Gastroesophageal sphincter (tissue), 3 donors: ENCODE data around the gene A1BG.

Source experiments
- CTCF ChIP-seq, 4 experiments: fragments of 200-600 bp in 2 of 4; fragments of 450-650 bp in 2 of 4; sonication (generic) in 1 of 4; IDR thresholded peaks; one replicate each; pipeline ENCODE4 v1.5.1; 2017 to 2019; ENCODE audit warnings: antibody characterized with exemption in 4 of 4, mild to moderate bottlenecking in 2 of 4, moderate library complexity in 2 of 4
- EP300 ChIP-seq: sonication (generic); formaldehyde crosslinking; IDR thresholded peaks from one replicate; pipeline ENCODE4 v1.6.1; 2017; ENCODE audit warnings: antibody characterized with exemption, mild to moderate bottlenecking
- POLR2AphosphoS5 ChIP-seq: sonication (generic); formaldehyde crosslinking; IDR thresholded peaks from one replicate; pipeline ENCODE4 v1.6.1; 2017; ENCODE audit warnings: antibody characterized with exemption

DNA sequence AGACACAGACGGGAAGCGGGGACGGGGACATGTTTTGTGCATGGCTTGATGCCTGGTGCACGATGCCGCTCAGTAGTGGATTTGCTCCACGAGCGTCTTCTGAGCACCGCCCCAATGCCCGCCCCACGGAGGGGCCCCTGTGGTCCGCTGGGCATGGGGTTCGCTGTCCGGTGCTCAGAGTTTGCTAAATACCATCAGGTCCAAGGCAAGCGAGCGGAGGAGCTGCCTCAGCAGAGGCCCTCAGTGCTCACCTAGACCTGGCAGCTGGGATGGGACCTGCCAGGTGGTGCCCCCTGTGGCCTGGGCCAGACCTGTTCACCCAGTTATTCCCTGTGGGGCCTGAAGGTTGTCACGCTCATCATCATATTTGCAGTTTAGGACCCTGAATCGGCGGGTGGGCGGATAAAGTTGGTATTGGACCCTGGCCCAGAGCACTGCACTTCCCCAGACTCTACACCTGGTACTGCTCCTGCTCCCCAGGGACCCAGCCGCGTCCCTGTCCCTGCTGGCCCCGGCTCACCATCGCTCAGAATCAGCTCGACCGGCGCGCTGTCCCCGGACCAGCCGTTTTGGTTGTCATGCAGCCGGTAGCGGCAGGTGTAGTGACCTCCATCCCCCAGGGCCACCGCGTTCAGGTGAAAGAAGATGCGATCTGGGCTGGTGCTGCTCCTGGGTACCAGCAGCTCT is 2.3 kb downstream of the A1BG start:
- TF ChIP-seq POLR2AphosphoS5, result no peak
- no peak for TF ChIP-seq EP300
- no peak for TF ChIP-seq CTCF (IDR thresholded peaks at IDR 0.05)
